NCI-H146 treated with DMSO at 0.1 percent for 48 hours (cell line): Measurements from ENCODE around the gene GIPR.
"Not testable (repeated sequence)": the region's sequence is repeated elsewhere in the genome, so short reads cannot be mapped to it uniquely, and the experiment has no call there.

Experiments used
- DNase-seq: peaks from one replicate; lab custom pipeline; 2025; ENCODE audit not compliant: unreplicated experiment; lab: John Stamatoyannopoulos, UW

GIPR gene

GRCh38 chr19:45691516-45692186, 23.6 kb downstream of the GIPR start, which contains the start of gene SNRPD2:
Gene SNRPD2, minus strand, starts transcription at chr19:45691953. Its CDS starts 65 bp downstream, at chr19:45691888.
- peak; percentile 97 for DNase-seq

GRCh38 chr19:45692187-45693105, 24.4 kb downstream of the GIPR start, which contains the start of gene QPCTL:
Gene QPCTL, plus strand, starts transcription at chr19:45692666. Its CDS starts 38 bp downstream, at chr19:45692704.
- DNase-seq: peak; percentile 100

GRCh38 chr19:45693106-45693788, 25.2 kb downstream of the GIPR start:
- peak; percentile 57 for DNase-seq

- DNase-seq: no peak
Observed at GRCh38 chr19:45701676-45702075, 33.7 kb downstream of the GIPR start.

GRCh38 chr19:45705115-45705514, 37.1 kb downstream of the GIPR start:
- DNase-seq: no peak

- no peak for DNase-seq
Observed at GRCh38 chr19:45705710-45706415, 37.8 kb downstream of the GIPR start.

GRCh38 chr19:45710356-45711130, 42.5 kb downstream of the GIPR start:
- no peak for DNase-seq

- no peak for DNase-seq
Observed at GRCh38 chr19:45711851-45712698, 44.1 kb downstream of the GIPR start.

GRCh38 chr19:45712699-45713067, 44.7 kb downstream of the GIPR start:
- no peak for DNase-seq

GRCh38 chr19:45713141-45713540, 45.1 kb downstream of the GIPR start:
- no peak for DNase-seq

- no peak for DNase-seq
Observed at GRCh38 chr19:45715139-45715538, 47.1 kb downstream of the GIPR start.

- peak; percentile 32 for DNase-seq
Observed at GRCh38 chr19:45716359-45717130, 48.5 kb downstream of the GIPR start.

GRCh38 chr19:45717131-45717982, 49.3 kb downstream of the GIPR start:
- peak; percentile 99 for DNase-seq

- DNase-seq: no peak
Observed at GRCh38 chr19:45717983-45718650, 50.1 kb downstream of the GIPR start.

- not testable (repeated sequence) for DNase-seq
Observed at GRCh38 chr19:45720065-45720464, 52.0 kb downstream of the GIPR start.

GRCh38 chr19:45728683-45729082, 60.7 kb downstream of the GIPR start:
- DNase-seq: not testable (repeated sequence)

GRCh38 chr19:45729800-45730290, 61.8 kb downstream of the GIPR start:
- DNase-seq: no peak
